HEK293 (cell line): Measurements from ENCODE around the gene ARHGAP24.

Experiments used
- CTCF ChIA-PET: fragments of 350-600 bp; formaldehyde crosslinking; extraction: SDS; loops from one replicate; lab custom pipeline; 2021; ENCODE audit warnings: antibody characterized with exemption; lab: Yijun Ruan, JAX
- POLR2A ChIA-PET: fragments of 300-600 bp; formaldehyde crosslinking; extraction: SDS; loops from one replicate; lab custom pipeline; 2020; ENCODE audit warnings: antibody characterized with exemption, inconsistent platforms; lab: Yijun Ruan, JAX
- H3K27ac ChIP-seq: fragments of 200-500 bp; sonication (Bioruptor generic); 2 replicates; pipeline ENCODE4 v1.5.1; 2014; ENCODE audit warnings: low read depth, low read length, control low read depth, inconsistent platforms; ENCODE audit errors: extremely low read depth
- H3K36me3 ChIP-seq, 2 experiments: fragments of 200-500 bp in 1 of 2; sonication (Bioruptor generic) in 1 of 2; 1 replicate in 1 of 2; 2 replicates in 1 of 2; pipeline ENCODE4 v1.5.1; 2014 to 2017; ENCODE audit warnings: inconsistent platforms in 2 of 2, low read length in 2 of 2; ENCODE audit not compliant: control insufficient read depth in 2 of 2, insufficient read depth in 1 of 2
- H3K4me1 ChIP-seq: fragments of 200-500 bp; sonication (Bioruptor generic); 2 replicates; pipeline ENCODE4 v1.5.1; 2014; ENCODE audit warnings: mild to moderate bottlenecking, low read length, inconsistent platforms; ENCODE audit not compliant: control insufficient read depth, insufficient read depth
- H3K4me3 ChIP-seq: 2 replicates; pipeline ENCODE4 v1.5.1; 2011; ENCODE audit warnings: low read depth, mild to moderate bottlenecking, control low read depth, low read length, moderate library complexity
- H3K9me3 ChIP-seq: fragments of 200-500 bp; sonication (Bioruptor generic); 2 replicates; pipeline ENCODE4 v1.5.1; 2014; ENCODE audit warnings: low read depth, low read length, inconsistent platforms; ENCODE audit not compliant: control insufficient read depth, insufficient read depth
- EGR2 ChIP-seq: fragments of 450-650 bp; formaldehyde crosslinking; IDR thresholded peaks from 2 replicates; pipeline ENCODE4 v1.5.1; 2016; ENCODE audit warnings: low read depth, missing biosample characterization, missing genetic modification characterization
- HOXD13 ChIP-seq: sonication (generic); formaldehyde crosslinking; IDR thresholded peaks from 2 replicates; pipeline ENCODE4 v1.8.0; 2022; ENCODE audit warnings: missing genetic modification reagents, borderline replicate concordance
- IKZF3 ChIP-seq: fragments of 450-650 bp; IDR thresholded peaks from 2 replicates; pipeline ENCODE4 v1.5.0; 2018; ENCODE audit warnings: missing biosample characterization, mild to moderate bottlenecking, missing genetic modification characterization, moderate library complexity
- KLF16 ChIP-seq: fragments of 450-650 bp; formaldehyde crosslinking; IDR thresholded peaks from 2 replicates; pipeline ENCODE4 v1.5.1; 2017; ENCODE audit warnings: missing biosample characterization, missing genetic modification characterization
- PRDM1 ChIP-seq: fragments of 450-650 bp; formaldehyde crosslinking; IDR thresholded peaks from 2 replicates; pipeline ENCODE4; 2016; ENCODE audit warnings: missing biosample characterization, missing genetic modification characterization
- RBAK ChIP-seq: fragments of 450-650 bp; formaldehyde crosslinking; IDR thresholded peaks from 2 replicates; pipeline ENCODE4 v1.5.1; 2016; ENCODE audit warnings: missing biosample characterization, missing genetic modification characterization
- SP2 ChIP-seq: fragments of 450-650 bp; formaldehyde crosslinking; IDR thresholded peaks from 2 replicates; pipeline ENCODE4 v1.5.1; 2016; ENCODE audit warnings: missing biosample characterization, missing genetic modification characterization
- ZBTB8A ChIP-seq: fragments of 450-650 bp; formaldehyde crosslinking; IDR thresholded peaks from 2 replicates; pipeline ENCODE4 v1.5.1; 2016; ENCODE audit warnings: missing biosample characterization, missing genetic modification characterization
- ZNF112 ChIP-seq: fragments of 450-650 bp; formaldehyde crosslinking; IDR thresholded peaks from 2 replicates; pipeline ENCODE4 v1.5.0; 2017; ENCODE audit warnings: missing biosample characterization, missing genetic modification characterization
- ZNF121 ChIP-seq: fragments of 450-650 bp; formaldehyde crosslinking; IDR thresholded peaks from 2 replicates; pipeline ENCODE4 v1.5.1; 2016; ENCODE audit warnings: missing biosample characterization, missing genetic modification characterization
- ZNF132 ChIP-seq: fragments of 450-650 bp; formaldehyde crosslinking; IDR thresholded peaks from 2 replicates; pipeline ENCODE4 v1.5.1; 2017; ENCODE audit warnings: missing biosample characterization, missing genetic modification characterization, borderline replicate concordance
- ZNF248 ChIP-seq: fragments of 450-650 bp; formaldehyde crosslinking; IDR thresholded peaks from 2 replicates; pipeline ENCODE4 v1.5.1; 2017; ENCODE audit warnings: missing biosample characterization, missing genetic modification characterization
- ZNF26 ChIP-seq: fragments of 450-650 bp; formaldehyde crosslinking; IDR thresholded peaks from 2 replicates; pipeline ENCODE4 v1.5.1; 2016; ENCODE audit warnings: missing biosample characterization, missing genetic modification characterization
- ZNF274 ChIP-seq, 2 experiments: fragments of 200-500 bp in 1 of 2; fragments of 450-650 bp in 1 of 2; sonication (Bioruptor generic) in 1 of 2; formaldehyde crosslinking in 1 of 2; IDR thresholded peaks; 2 replicates each; pipeline versions ENCODE4 v1.5.1 to v1.6.1; 2014 to 2016; ENCODE audit warnings: borderline replicate concordance in 1 of 2, inconsistent platforms in 1 of 2, low read length in 1 of 2, missing biosample characterization in 1 of 2, missing genetic modification characterization in 1 of 2
- ZNF350 ChIP-seq: fragments of 450-650 bp; formaldehyde crosslinking; IDR thresholded peaks from 2 replicates; pipeline ENCODE4 v1.5.0; 2017; ENCODE audit warnings: missing biosample characterization, mild to moderate bottlenecking, missing genetic modification characterization
- ZNF404 ChIP-seq: fragments of 450-650 bp; formaldehyde crosslinking; IDR thresholded peaks from 2 replicates; pipeline ENCODE4 v1.5.1; 2017; ENCODE audit warnings: missing biosample characterization, missing genetic modification characterization
- ZNF510 ChIP-seq: fragments of 450-650 bp; formaldehyde crosslinking; IDR thresholded peaks from 2 replicates; pipeline ENCODE4 v1.5.1; 2018; ENCODE audit warnings: mild to moderate bottlenecking, missing genetic modification characterization, missing biosample characterization; ENCODE audit not compliant: insufficient replicate concordance
- ZNF513 ChIP-seq: fragments of 450-650 bp; IDR thresholded peaks from 2 replicates; pipeline ENCODE4 v1.5.1; 2018; ENCODE audit warnings: missing biosample characterization, missing genetic modification characterization
- ZNF544 ChIP-seq: fragments of 450-650 bp; formaldehyde crosslinking; IDR thresholded peaks from 2 replicates; pipeline ENCODE4 v1.5.0; 2017; ENCODE audit warnings: missing biosample characterization, missing genetic modification characterization
- ZNF624 ChIP-seq: fragments of 450-650 bp; formaldehyde crosslinking; IDR thresholded peaks from 2 replicates; pipeline ENCODE4 v1.5.1; 2017; ENCODE audit warnings: missing biosample characterization, missing genetic modification characterization
- ZNF670 ChIP-seq: fragments of 450-650 bp; formaldehyde crosslinking; IDR thresholded peaks from 2 replicates; pipeline ENCODE4 v1.5.1; 2016; ENCODE audit warnings: missing biosample characterization, missing genetic modification characterization, low read depth
- ZNF701 ChIP-seq: fragments of 450-650 bp; formaldehyde crosslinking; IDR thresholded peaks from 2 replicates; pipeline ENCODE4 v1.5.1; 2016; ENCODE audit warnings: missing biosample characterization, missing genetic modification characterization
- ZNF704 ChIP-seq: fragments of 450-650 bp; formaldehyde crosslinking; IDR thresholded peaks from 2 replicates; pipeline ENCODE4 v1.5.1; 2016; ENCODE audit warnings: missing biosample characterization, missing genetic modification characterization
- ZNF747 ChIP-seq: fragments of 450-650 bp; formaldehyde crosslinking; IDR thresholded peaks from 2 replicates; pipeline ENCODE4 v1.5.1; 2016; ENCODE audit warnings: missing biosample characterization, missing genetic modification characterization
- ZNF785 ChIP-seq: fragments of 450-650 bp; formaldehyde crosslinking; IDR thresholded peaks from 2 replicates; pipeline ENCODE4 v1.5.1; 2016; ENCODE audit warnings: missing biosample characterization, missing genetic modification characterization
- ZSCAN23 ChIP-seq: fragments of 450-650 bp; formaldehyde crosslinking; IDR thresholded peaks from 2 replicates; pipeline ENCODE4 v1.5.1; 2016; ENCODE audit warnings: missing biosample characterization, missing genetic modification characterization

Gene ARHGAP24

GRCh38 chr4:85577307-85577706, 102.4 kb downstream of the ARHGAP24 start (continued):
- no peak for TF ChIP-seq ZNF747 (tag by site-specific recombination)
- no peak for TF ChIP-seq ZNF510
- no peak for TF ChIP-seq EGR2 (tag by site-specific recombination)
- TF ChIP-seq ZNF670 (tag by site-specific recombination), result no peak
- TF ChIP-seq SP2, result no peak
- TF ChIP-seq ZNF624 (tag by site-specific recombination), result no peak
- TF ChIP-seq ZNF404 (tag by site-specific recombination), result no peak
- TF ChIP-seq ZNF701 (tag by site-specific recombination), result no peak
- no peak for TF ChIP-seq IKZF3 (tag by site-specific recombination)
- no peak for TF ChIP-seq ZSCAN23 (tag by site-specific recombination)

GRCh38 chr4:85579942-85580341, 105.0 kb downstream of the ARHGAP24 start:
- Histone ChIP-seq H3K36me3 (no peaks in the 10 kb centered on the region), H3K27ac (no peak overlapping the region), H3K9me3 (no peaks in the 10 kb centered on the region), H3K4me3 (no peak overlapping the region), H3K4me1 (no peaks in the 10 kb centered on the region)
- TF ChIP-seq ZNF513 (tag by site-specific recombination) (no peak), ZNF350 (tag by site-specific recombination) (no peak), ZNF26 (tag by site-specific recombination) (no peak), RBAK (tag by site-specific recombination) (no peak)
- ChIA-PET CTCF (no interaction called here), POLR2A (no interaction called here)

- ChIA-PET CTCF (no interaction called here), POLR2A (no interaction called here)
- no peaks in the 10 kb centered on the region for H3K36me3 ChIP-seq
These were observed 105.5 kb downstream of the ARHGAP24 start for GRCh38 chr4:85580489-85580888.

GRCh38 chr4:85587952-85588351, 113.0 kb downstream of the ARHGAP24 start:
- ChIA-PET CTCF (no interaction called here), POLR2A (no interaction called here)
- Histone ChIP-seq H3K9me3 (no peaks in the 10 kb centered on the region), H3K36me3 (no peaks in the 10 kb centered on the region), H3K27ac (no peak overlapping the region), H3K4me3 (no peak overlapping the region), H3K4me1 (no peaks in the 10 kb centered on the region)
- no peak for TF ChIP-seq ZBTB8A (tag by site-specific recombination)
- no peak for TF ChIP-seq KLF16 (tag by site-specific recombination)
- no peak for TF ChIP-seq ZNF132 (tag by site-specific recombination)
- no peak for TF ChIP-seq HOXD13
- TF ChIP-seq ZNF704 (tag by site-specific recombination), result no peak
- no peak for TF ChIP-seq ZNF112
- no peak for TF ChIP-seq ZNF121 (tag by site-specific recombination)
- no peak for TF ChIP-seq ZNF274 (IDR thresholded peaks at IDR 0.05; ENCODE audit: low read length)
- TF ChIP-seq ZNF274 (tag by site-specific recombination; IDR thresholded peaks at IDR 0.05; ENCODE audit: borderline replicate concordance), result no peak

More at GRCh38 chr4:85580489-85580888, 105.5 kb downstream of the ARHGAP24 start:
- no peaks in the 10 kb centered on the region for H3K9me3 ChIP-seq
- H3K4me1 ChIP-seq, result no peaks in the 10 kb centered on the region
- no peak overlapping the region for H3K4me3 ChIP-seq
- no peak overlapping the region for H3K27ac ChIP-seq
- TF ChIP-seq ZNF785 (tag by site-specific recombination), result no peak
- no peak for TF ChIP-seq ZNF404 (tag by site-specific recombination)
- no peak for TF ChIP-seq ZSCAN23 (tag by site-specific recombination)
- no peak for TF ChIP-seq PRDM1 (tag by site-specific recombination)
- no peak for TF ChIP-seq HOXD13
- TF ChIP-seq ZNF248 (tag by site-specific recombination), result no peak
- no peak for TF ChIP-seq ZNF544 (tag by site-specific recombination)
